ENCODE results near the gene SAMHD1.
A peak's percentile ranks its signal among the peaks of the same experiment; 100 is the strongest.

Gene SAMHD1

GRCh38 chr20:36854348-36855240 lies 96.9 kb downstream of the SAMHD1 start:
- Histone ChIP-seq H3K27me3 (ENCODE audit: insufficient read depth, low read length) (no peaks in the 10 kb centered on the region), H3K79me2 (ENCODE audit: control insufficient read depth, insufficient read depth, low read length, unreplicated experiment) (peaks cover 93% of the 10 kb centered on the region), H3K4me1 (ENCODE audit: control insufficient read depth, insufficient read depth, low read length, unreplicated experiment) (peaks cover 47% of the 10 kb centered on the region), H3K4me3 (ENCODE audit: low read depth, low read length) (no peak overlapping the region), H3K27ac (ENCODE audit: low read depth, low read length) (no peak overlapping the region), H2AFZ (ENCODE audit: low read length, unreplicated experiment) (no peak overlapping the region), H3K36me3 (ENCODE audit: insufficient read depth, low read length) (peaks cover 4% of the 10 kb centered on the region; the same call in 1 of the 2 replicates)

- H3K79me2 ChIP-seq (ENCODE audit: control insufficient read depth, insufficient read depth, low read length, unreplicated experiment): peaks cover 73% of the 10 kb centered on the region
- no peak overlapping the region for H3K27ac ChIP-seq (ENCODE audit: low read depth, low read length)
- H3K4me1 ChIP-seq (ENCODE audit: control insufficient read depth, insufficient read depth, low read length, unreplicated experiment): peaks cover 51% of the 10 kb centered on the region
- peaks cover 4% of the 10 kb centered on the region; the same call in 1 of the 2 replicates for H3K36me3 ChIP-seq (ENCODE audit: insufficient read depth, low read length)
- H3K27me3 ChIP-seq (ENCODE audit: insufficient read depth, low read length): no peaks in the 10 kb centered on the region
- no peak overlapping the region for H3K4me3 ChIP-seq (ENCODE audit: low read depth, low read length)
- no peak overlapping the region for H2AFZ ChIP-seq (ENCODE audit: low read length, unreplicated experiment)
Observed at GRCh38 chr20:36852187-36852586, 99.3 kb downstream of the SAMHD1 start.

- Histone ChIP-seq H3K4me3 (ENCODE audit: low read depth, low read length) (no peak overlapping the region), H3K4me1 (ENCODE audit: control insufficient read depth, insufficient read depth, low read length, unreplicated experiment) (peaks cover 48% of the 10 kb centered on the region), H3K79me2 (ENCODE audit: control insufficient read depth, insufficient read depth, low read length, unreplicated experiment) (peaks cover 67% of the 10 kb centered on the region), H3K27ac (ENCODE audit: low read depth, low read length) (no peak overlapping the region), H3K27me3 (ENCODE audit: insufficient read depth, low read length) (no peaks in the 10 kb centered on the region), H2AFZ (ENCODE audit: low read length, unreplicated experiment) (no peak overlapping the region), H3K36me3 (ENCODE audit: insufficient read depth, low read length) (peaks cover 4% of the 10 kb centered on the region; the same call in 1 of the 2 replicates)
Observed at GRCh38 chr20:36851490-36851889, 100.0 kb downstream of the SAMHD1 start.

GRCh38 chr20:36850759-36851158 lies 100.7 kb downstream of the SAMHD1 start:
- H3K27me3 ChIP-seq (ENCODE audit: insufficient read depth, low read length): no peaks in the 10 kb centered on the region
- H3K4me3 ChIP-seq (ENCODE audit: low read depth, low read length): no peak overlapping the region
- H2AFZ ChIP-seq (ENCODE audit: low read length, unreplicated experiment): no peak overlapping the region
- peaks cover 48% of the 10 kb centered on the region for H3K4me1 ChIP-seq (ENCODE audit: control insufficient read depth, insufficient read depth, low read length, unreplicated experiment)
- peaks cover 4% of the 10 kb centered on the region; the same call in 1 of the 2 replicates for H3K36me3 ChIP-seq (ENCODE audit: insufficient read depth, low read length)
- H3K79me2 ChIP-seq (ENCODE audit: control insufficient read depth, insufficient read depth, low read length, unreplicated experiment): peaks cover 65% of the 10 kb centered on the region
- H3K27ac ChIP-seq (ENCODE audit: low read depth, low read length): no peak overlapping the region

- no peak overlapping the region for H2AFZ ChIP-seq (ENCODE audit: low read length, unreplicated experiment)
- H3K27me3 ChIP-seq (ENCODE audit: insufficient read depth, low read length): no peaks in the 10 kb centered on the region
- H3K27ac ChIP-seq (ENCODE audit: low read depth, low read length): peak overlapping the region; percentile 93
- no peak overlapping the region for H3K4me3 ChIP-seq (ENCODE audit: low read depth, low read length)
- peaks cover 61% of the 10 kb centered on the region for H3K79me2 ChIP-seq (ENCODE audit: control insufficient read depth, insufficient read depth, low read length, unreplicated experiment)
- H3K4me1 ChIP-seq (ENCODE audit: control insufficient read depth, insufficient read depth, low read length, unreplicated experiment): peaks cover 50% of the 10 kb centered on the region
- peaks cover 4% of the 10 kb centered on the region; the same call in 1 of the 2 replicates for H3K36me3 ChIP-seq (ENCODE audit: insufficient read depth, low read length)
Observed at GRCh38 chr20:36849333-36850065, 102.0 kb downstream of the SAMHD1 start.

- H3K4me1 ChIP-seq (ENCODE audit: control insufficient read depth, insufficient read depth, low read length, unreplicated experiment): peaks cover 46% of the 10 kb centered on the region
- no peak overlapping the region for H2AFZ ChIP-seq (ENCODE audit: low read length, unreplicated experiment)
- H3K79me2 ChIP-seq (ENCODE audit: control insufficient read depth, insufficient read depth, low read length, unreplicated experiment): peaks cover 55% of the 10 kb centered on the region
Observed at GRCh38 chr20:36848677-36849076, 102.8 kb downstream of the SAMHD1 start.

GRCh38 chr20:36848078-36848660 lies 103.3 kb downstream of the SAMHD1 start:
- Histone ChIP-seq H3K27me3 (ENCODE audit: insufficient read depth, low read length) (no peaks in the 10 kb centered on the region), H3K79me2 (ENCODE audit: control insufficient read depth, insufficient read depth, low read length, unreplicated experiment) (peaks cover 53% of the 10 kb centered on the region), H3K4me3 (ENCODE audit: low read depth, low read length) (no peak overlapping the region), H3K4me1 (ENCODE audit: control insufficient read depth, insufficient read depth, low read length, unreplicated experiment) (peaks cover 50% of the 10 kb centered on the region), H3K36me3 (ENCODE audit: insufficient read depth, low read length) (peaks cover 4% of the 10 kb centered on the region; the same call in 1 of the 2 replicates), H2AFZ (ENCODE audit: low read length, unreplicated experiment) (no peak overlapping the region), H3K27ac (ENCODE audit: low read depth, low read length) (peak overlapping the region; percentile 93)

More at GRCh38 chr20:36848677-36849076, 102.8 kb downstream of the SAMHD1 start:
- Histone ChIP-seq H3K4me3 (ENCODE audit: low read depth, low read length) (no peak overlapping the region), H3K36me3 (ENCODE audit: insufficient read depth, low read length) (peaks cover 4% of the 10 kb centered on the region; the same call in 1 of the 2 replicates), H3K27me3 (ENCODE audit: insufficient read depth, low read length) (no peaks in the 10 kb centered on the region), H3K27ac (ENCODE audit: low read depth, low read length) (peak overlapping the region; percentile 93)

- H2AFZ ChIP-seq (ENCODE audit: low read length, unreplicated experiment): no peak overlapping the region
- H3K4me1 ChIP-seq (ENCODE audit: control insufficient read depth, insufficient read depth, low read length, unreplicated experiment): peaks cover 50% of the 10 kb centered on the region
- no peak overlapping the region for H3K4me3 ChIP-seq (ENCODE audit: low read depth, low read length)
- H3K79me2 ChIP-seq (ENCODE audit: control insufficient read depth, insufficient read depth, low read length, unreplicated experiment): peaks cover 51% of the 10 kb centered on the region
- H3K27ac ChIP-seq (ENCODE audit: low read depth, low read length): peak overlapping the region; percentile 93
- H3K27me3 ChIP-seq (ENCODE audit: insufficient read depth, low read length): no peaks in the 10 kb centered on the region
- peaks cover 4% of the 10 kb centered on the region; the same call in 1 of the 2 replicates for H3K36me3 ChIP-seq (ENCODE audit: insufficient read depth, low read length)
Observed at GRCh38 chr20:36847710-36848040, 103.8 kb downstream of the SAMHD1 start.

GRCh38 chr20:36847009-36847709 lies 104.3 kb downstream of the SAMHD1 start:
- peaks cover 47% of the 10 kb centered on the region for H3K79me2 ChIP-seq (ENCODE audit: control insufficient read depth, insufficient read depth, low read length, unreplicated experiment)
- H3K36me3 ChIP-seq (ENCODE audit: insufficient read depth, low read length): peaks cover 4% of the 10 kb centered on the region; the same call in 1 of the 2 replicates
- H3K27ac ChIP-seq (ENCODE audit: low read depth, low read length): peak overlapping the region; percentile 93
- H3K4me1 ChIP-seq (ENCODE audit: control insufficient read depth, insufficient read depth, low read length, unreplicated experiment): peaks cover 50% of the 10 kb centered on the region
- H3K27me3 ChIP-seq (ENCODE audit: insufficient read depth, low read length): no peaks in the 10 kb centered on the region
- H3K4me3 ChIP-seq (ENCODE audit: low read depth, low read length): no peak overlapping the region
- H2AFZ ChIP-seq (ENCODE audit: low read length, unreplicated experiment): no peak overlapping the region
